Activated naive CD8-positive, alpha-beta T cell treated with anti-CD3 and anti-CD28 coated beads, Interleukin-2, amount 50 U/mL, for 24 hours (primary cell): Measurements from ENCODE around the gene RRP15.
A peak's percentile ranks its signal among the peaks of the same experiment; 100 is the strongest.

ENCODE experiments used
- ATAC-seq: fragments of 150-1000 bp; cut with Tn5 transposase; one replicate; pipeline ENCODE4 v1.10.0; 2021
- DNase-seq: peaks from one replicate; pipeline ENCODE4 v3.0.0; 2021
- H3K27ac Mint-ChIP-seq: one replicate; pipeline ENCODE4 v1.8.0; 2021; ENCODE audit warnings: mild to moderate bottlenecking, mixed read lengths
- H3K27me3 Mint-ChIP-seq: one replicate; pipeline ENCODE4 v1.8.0; 2021; ENCODE audit warnings: mixed read lengths
- H3K36me3 Mint-ChIP-seq: one replicate; pipeline ENCODE4 v1.8.0; 2021; ENCODE audit warnings: low read depth, mixed read lengths
- H3K4me1 Mint-ChIP-seq: one replicate; pipeline ENCODE4 v1.8.0; 2021; ENCODE audit warnings: mixed read lengths
- H3K4me3 Mint-ChIP-seq: one replicate; pipeline ENCODE4 v1.8.0; 2021; ENCODE audit warnings: mild to moderate bottlenecking, moderate library complexity, mixed read lengths
- H3K9me3 Mint-ChIP-seq: one replicate; pipeline ENCODE4 v1.8.0; 2021; ENCODE audit warnings: mixed read lengths

The RRP15 gene

DNA sequence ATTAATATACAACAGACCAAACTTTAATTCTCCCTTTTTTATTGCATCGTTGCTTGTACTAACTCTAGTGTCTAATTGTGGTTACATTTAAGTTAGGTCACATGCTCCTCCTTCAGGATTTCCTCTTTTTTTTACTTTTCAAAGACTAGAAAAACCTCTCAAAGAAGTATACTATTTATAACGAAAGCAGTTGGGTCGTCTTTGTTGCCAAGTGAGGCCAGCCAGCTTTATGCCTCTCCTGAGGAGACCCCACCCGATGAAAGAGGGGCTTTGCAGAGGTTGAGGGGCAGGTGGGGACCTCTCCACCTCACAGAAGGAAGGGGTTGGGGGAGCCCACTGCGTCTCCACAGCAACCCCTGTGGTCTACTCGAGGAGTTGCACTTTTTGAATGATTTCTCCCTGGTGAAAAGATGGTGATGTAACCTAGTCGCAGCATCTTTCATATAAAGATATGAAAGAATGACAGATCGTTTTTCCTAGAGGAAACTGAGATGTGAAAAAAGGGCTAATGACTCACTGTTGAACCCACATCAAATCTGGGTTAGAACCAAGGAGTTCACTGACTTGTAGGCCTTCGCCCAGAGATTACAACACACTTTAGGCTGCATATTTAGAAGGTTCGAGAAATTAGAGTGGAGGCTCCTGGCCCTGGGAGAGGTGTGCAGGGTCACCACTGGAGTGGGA lies 66.4 kb downstream of the RRP15 start:
- peaks cover 31% of the 10 kb centered on the region for H3K4me1 Mint-ChIP-seq
- DNase-seq (peak; percentile 12), ATAC-seq (peak; percentile 84)
- no peaks in the 10 kb centered on the region for H3K9me3 Mint-ChIP-seq
- H3K36me3 Mint-ChIP-seq, result no peaks in the 10 kb centered on the region
- H3K27me3 Mint-ChIP-seq, result peaks cover 50% of the 10 kb centered on the region
- H3K4me3 Mint-ChIP-seq, result peak overlapping the region; percentile 65
- H3K27ac Mint-ChIP-seq, result peak overlapping the region; percentile 41

- no peak overlapping the region for H3K4me3 Mint-ChIP-seq
- H3K36me3 Mint-ChIP-seq, result no peaks in the 10 kb centered on the region
- no peak overlapping the region for H3K27ac Mint-ChIP-seq
- H3K4me1 Mint-ChIP-seq, result peaks cover 26% of the 10 kb centered on the region
- ATAC-seq (peak; percentile 27), DNase-seq (no peak)
- H3K27me3 Mint-ChIP-seq, result peaks cover 46% of the 10 kb centered on the region
- no peaks in the 10 kb centered on the region for H3K9me3 Mint-ChIP-seq
Observed at GRCh38 chr1:218352075-218352438, 67.0 kb downstream of the RRP15 start.

DNA sequence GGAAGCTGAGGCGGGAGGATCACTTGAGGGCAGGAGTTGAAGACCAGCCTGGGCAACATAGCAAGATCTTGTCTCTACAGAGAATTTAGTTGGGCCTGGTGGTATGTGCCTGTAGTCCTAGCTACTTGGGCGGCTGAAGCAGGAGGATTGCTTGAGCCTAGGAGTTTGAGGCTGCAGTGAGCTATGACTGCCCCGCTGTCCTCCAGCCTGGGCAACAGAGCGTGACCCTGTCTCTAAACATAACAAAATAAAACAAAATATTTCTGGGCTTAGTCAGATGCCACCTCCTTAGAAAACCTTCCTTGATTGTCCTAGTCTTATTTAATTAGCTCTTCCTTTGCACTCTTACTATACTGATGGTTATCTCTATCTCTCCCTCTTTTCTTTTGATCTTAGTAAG lies 68.6 kb downstream of the RRP15 start:
- Mint-ChIP-seq H3K36me3 (no peaks in the 10 kb centered on the region), H3K27ac (no peak overlapping the region), H3K27me3 (peaks cover 33% of the 10 kb centered on the region), H3K4me3 (no peak overlapping the region), H3K9me3 (no peaks in the 10 kb centered on the region), H3K4me1 (peaks cover 20% of the 10 kb centered on the region)
- ATAC-seq, result no peak
- no peak for DNase-seq

DNA sequence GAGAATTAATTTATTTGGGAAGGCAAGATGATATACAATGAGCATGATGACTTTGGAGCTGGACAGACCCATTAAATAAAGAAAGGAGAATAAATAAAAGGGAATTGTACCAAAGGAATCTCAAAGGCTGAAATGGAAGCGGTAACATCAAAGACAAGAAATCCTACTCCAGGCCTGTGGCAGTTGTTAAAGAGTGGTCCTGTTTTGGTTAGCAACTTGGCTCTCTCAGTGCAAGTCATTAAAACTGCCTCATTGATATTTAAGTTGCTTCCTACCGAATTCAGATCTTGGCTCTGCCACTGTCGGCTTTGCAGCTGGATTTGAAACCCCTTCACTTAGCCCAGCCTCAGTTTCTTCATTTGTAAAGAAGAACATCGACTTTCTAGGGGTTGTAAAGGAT lies 70.2 kb downstream of the RRP15 start:
- no peak overlapping the region for H3K4me3 Mint-ChIP-seq
- no peaks in the 10 kb centered on the region for H3K36me3 Mint-ChIP-seq
- peaks cover 20% of the 10 kb centered on the region for H3K27me3 Mint-ChIP-seq
- no peak overlapping the region for H3K27ac Mint-ChIP-seq
- peaks cover 17% of the 10 kb centered on the region for H3K4me1 Mint-ChIP-seq
- no peaks in the 10 kb centered on the region for H3K9me3 Mint-ChIP-seq
- DNase-seq (no peak), ATAC-seq (no peak)

DNA sequence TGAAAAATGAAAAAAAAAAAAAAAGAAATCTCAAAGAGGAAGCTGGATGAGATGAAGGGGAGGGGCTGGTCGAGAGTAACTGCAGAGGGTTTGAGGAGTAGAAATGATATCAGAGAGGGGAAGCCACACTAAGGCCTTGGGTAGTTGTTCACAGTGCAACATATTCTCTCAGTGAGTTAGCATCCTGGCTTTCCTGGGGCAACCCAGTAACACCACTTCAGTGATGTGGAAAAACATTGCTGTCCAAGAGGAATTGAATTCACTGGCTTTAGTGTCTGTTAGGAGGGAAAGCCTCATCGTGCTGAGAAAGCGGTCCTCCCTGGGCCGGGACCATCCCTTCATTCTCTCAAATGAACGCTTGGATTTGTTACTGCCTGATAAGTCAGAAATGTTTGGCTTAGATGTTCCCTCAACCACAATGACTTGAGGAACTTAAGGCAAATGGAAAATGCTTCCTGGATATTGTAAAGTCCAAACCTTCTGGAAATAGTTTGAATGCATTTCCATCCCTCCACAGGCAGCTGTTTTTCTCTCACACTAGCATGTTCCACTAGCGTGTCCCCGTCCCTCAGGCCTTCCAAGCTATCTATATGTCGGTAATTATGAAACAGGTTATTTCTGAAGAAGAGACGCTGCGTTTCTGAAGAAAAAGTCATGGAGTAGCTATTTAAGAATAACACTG lies 72.3 kb downstream of the RRP15 start:
- H3K36me3 Mint-ChIP-seq, result no peaks in the 10 kb centered on the region
- ATAC-seq, result no peak
- no peak for DNase-seq
- peaks cover 16% of the 10 kb centered on the region for H3K27me3 Mint-ChIP-seq
- H3K4me3 Mint-ChIP-seq, result no peak overlapping the region
- H3K27ac Mint-ChIP-seq, result no peak overlapping the region
- peaks cover 3% of the 10 kb centered on the region for H3K4me1 Mint-ChIP-seq
- H3K9me3 Mint-ChIP-seq, result no peaks in the 10 kb centered on the region

GRCh38 chr1:218357893-218358232 lies 72.8 kb downstream of the RRP15 start:
- no peaks in the 10 kb centered on the region for H3K4me1 Mint-ChIP-seq
- H3K4me3 Mint-ChIP-seq, result no peak overlapping the region
- H3K27me3 Mint-ChIP-seq, result peaks cover 16% of the 10 kb centered on the region
- DNase-seq (no peak), ATAC-seq (no peak)
- no peaks in the 10 kb centered on the region for H3K36me3 Mint-ChIP-seq
- no peaks in the 10 kb centered on the region for H3K9me3 Mint-ChIP-seq
- H3K27ac Mint-ChIP-seq, result no peak overlapping the region

DNA sequence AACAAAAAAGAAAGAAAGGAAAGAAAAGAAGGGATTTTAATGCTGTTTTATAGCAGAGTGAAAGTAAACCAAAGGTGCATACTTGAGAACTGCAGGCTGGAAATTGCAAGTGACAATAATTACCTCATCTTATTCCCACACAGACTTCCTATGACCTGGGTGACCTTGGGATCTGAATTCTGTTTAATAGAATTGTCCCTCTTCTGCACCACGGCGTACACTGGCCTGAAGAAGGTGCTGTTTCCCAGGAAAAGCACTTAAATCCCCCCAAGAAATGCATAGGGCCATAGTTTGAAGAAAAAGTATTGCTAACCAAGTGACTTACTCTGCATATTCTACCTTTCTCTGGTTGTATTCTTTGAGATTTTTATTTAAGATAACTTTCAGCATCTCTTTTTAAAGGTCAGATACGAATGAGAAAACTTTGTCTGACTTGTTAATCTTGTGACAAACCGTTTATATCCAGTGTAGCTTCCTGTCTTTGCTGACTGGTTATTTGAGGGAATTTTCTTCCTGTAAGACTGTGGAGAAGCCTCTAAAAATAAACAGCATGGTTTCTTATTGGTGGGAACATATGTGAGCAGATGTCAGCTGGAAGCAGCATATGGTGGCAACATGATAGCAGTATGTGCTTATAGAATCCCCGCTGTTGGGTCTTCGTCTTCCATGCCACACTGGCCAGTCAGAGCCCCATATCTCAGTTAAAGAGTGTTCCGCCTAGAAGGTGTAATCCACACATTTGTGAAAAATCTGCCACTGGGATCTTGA lies 76.4 kb downstream of the RRP15 start:
- Mint-ChIP-seq H3K4me1 (no peaks in the 10 kb centered on the region), H3K27me3 (peaks cover 6% of the 10 kb centered on the region), H3K9me3 (no peaks in the 10 kb centered on the region), H3K36me3 (no peaks in the 10 kb centered on the region), H3K4me3 (no peak overlapping the region), H3K27ac (no peak overlapping the region)
- ATAC-seq (no peak), DNase-seq (no peak)

DNA sequence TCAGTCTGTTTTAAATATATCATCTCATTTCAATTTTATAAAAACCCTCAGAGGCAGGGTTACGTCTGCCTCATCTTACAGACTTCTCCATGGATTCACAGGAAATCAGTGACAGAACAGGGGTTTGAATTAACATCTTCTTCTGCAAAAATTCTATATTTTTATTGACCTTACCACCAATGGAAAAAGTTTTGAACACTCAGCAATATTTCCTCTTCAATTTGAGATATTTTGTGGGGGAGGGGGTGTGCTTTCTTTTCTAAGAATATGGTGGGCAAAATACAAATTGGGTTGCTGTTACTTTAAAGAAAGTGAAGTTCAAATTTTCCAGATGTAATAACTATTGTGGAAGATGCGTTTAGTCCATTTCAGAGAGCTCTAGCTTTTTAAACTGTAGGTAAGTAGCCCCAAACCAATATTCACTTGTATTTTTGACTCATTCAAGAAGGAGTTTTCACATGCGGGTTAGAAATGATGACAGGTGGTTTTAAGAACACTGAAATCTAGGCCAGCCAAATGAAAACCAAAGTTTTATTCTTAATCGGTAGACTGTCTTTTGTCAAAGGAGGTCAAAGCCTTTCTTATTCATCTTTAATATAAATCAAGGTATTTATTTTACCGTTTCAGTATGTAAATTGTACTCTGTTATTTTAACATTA lies 77.5 kb downstream of the RRP15 start:
- no peaks in the 10 kb centered on the region for H3K36me3 Mint-ChIP-seq
- no peaks in the 10 kb centered on the region for H3K9me3 Mint-ChIP-seq
- DNase-seq, result no peak
- H3K4me1 Mint-ChIP-seq, result no peaks in the 10 kb centered on the region
- peaks cover 4% of the 10 kb centered on the region for H3K27me3 Mint-ChIP-seq
- H3K27ac Mint-ChIP-seq, result no peak overlapping the region
- H3K4me3 Mint-ChIP-seq, result no peak overlapping the region
- no peak for ATAC-seq

GRCh38 chr1:218363141-218363540 lies 78.0 kb downstream of the RRP15 start:
- Mint-ChIP-seq H3K27ac (no peak overlapping the region), H3K4me1 (no peaks in the 10 kb centered on the region), H3K4me3 (no peak overlapping the region), H3K36me3 (no peaks in the 10 kb centered on the region), H3K9me3 (no peaks in the 10 kb centered on the region), H3K27me3 (peaks cover 4% of the 10 kb centered on the region)
- no peak for DNase-seq
- ATAC-seq, result no peak

DNA sequence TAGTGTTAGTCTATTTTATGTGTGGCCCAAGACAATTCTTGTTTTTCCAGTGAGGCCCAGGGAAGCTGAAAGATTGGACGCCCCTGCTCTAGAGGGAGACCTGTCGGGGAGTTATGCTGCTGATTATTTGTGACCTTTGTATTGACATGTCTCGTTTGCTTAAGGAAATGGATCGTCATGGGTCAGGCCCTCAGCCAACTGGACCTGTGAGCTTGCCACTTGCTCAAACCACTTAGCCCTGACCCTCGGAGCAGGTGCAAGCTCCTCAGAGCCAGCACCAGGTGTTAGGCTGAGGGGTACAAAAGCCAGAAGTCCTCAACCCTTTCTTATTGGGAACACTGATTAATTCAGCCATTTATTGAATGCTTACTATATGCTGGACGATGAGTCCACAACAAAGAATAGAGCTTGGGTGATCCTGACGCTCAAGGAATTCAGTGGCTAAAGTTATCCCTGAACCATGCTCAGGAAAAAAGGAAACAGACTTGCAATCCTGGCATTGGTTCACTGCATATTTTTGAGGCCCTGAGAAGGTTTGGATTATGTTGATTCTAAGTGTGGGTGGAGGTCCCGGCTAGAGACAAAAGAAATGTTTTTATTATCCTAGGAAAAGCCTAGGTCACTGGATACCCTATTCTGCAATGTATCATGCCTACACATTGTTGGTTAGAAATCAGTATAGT lies 79.1 kb downstream of the RRP15 start:
- Mint-ChIP-seq H3K9me3 (no peaks in the 10 kb centered on the region), H3K27ac (no peak overlapping the region), H3K4me1 (no peaks in the 10 kb centered on the region), H3K4me3 (no peak overlapping the region), H3K36me3 (no peaks in the 10 kb centered on the region), H3K27me3 (peaks cover 4% of the 10 kb centered on the region)
- DNase-seq, result no peak
- ATAC-seq, result no peak

DNA sequence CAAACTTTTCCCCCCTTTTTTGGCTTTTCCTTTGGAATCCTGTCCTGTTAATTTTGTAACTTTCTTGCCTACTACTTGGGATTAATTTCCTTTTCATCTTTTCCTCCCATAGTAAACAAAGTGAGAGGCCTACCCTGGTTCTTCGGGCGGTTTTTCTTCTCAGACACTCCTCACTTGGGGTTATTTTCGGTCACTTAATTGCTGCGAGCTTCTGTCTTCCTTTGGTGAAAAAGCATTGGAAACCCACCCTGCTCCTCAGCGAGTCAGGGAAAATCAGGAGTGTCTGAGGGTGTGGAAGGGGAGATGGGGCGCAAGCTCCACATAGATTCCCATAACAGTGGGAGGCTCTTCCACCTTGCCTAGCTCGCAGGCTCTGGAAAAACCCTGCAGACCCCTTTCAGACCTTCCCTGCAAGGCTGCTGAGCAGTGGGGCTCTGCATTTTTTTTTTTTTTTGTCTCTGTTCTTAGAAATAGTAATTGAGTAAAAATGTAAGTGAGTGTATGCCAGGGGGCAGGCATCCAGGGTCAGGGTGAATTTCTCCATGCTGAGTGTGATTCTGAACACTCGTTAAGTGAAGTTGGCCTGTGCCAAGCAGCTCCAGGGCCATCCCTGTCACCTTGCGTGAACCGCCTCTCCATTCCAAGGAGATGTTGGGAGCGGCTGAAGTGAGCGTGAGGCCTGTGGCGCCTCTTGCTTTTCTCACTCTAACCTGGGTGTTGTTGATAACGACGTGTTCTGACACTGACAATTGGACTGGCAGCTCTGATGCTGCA lies 80.3 kb downstream of the RRP15 start:
- no peaks in the 10 kb centered on the region for H3K9me3 Mint-ChIP-seq

GRCh38 chr1:218366322-218367052 lies 81.4 kb downstream of the RRP15 start:
- H3K27ac Mint-ChIP-seq, result no peak overlapping the region
- H3K9me3 Mint-ChIP-seq, result no peaks in the 10 kb centered on the region
- H3K36me3 Mint-ChIP-seq, result no peaks in the 10 kb centered on the region
- ATAC-seq (no peak), DNase-seq (no peak)
- H3K4me1 Mint-ChIP-seq, result peaks cover 5% of the 10 kb centered on the region
- no peak overlapping the region for H3K4me3 Mint-ChIP-seq
- peaks cover 5% of the 10 kb centered on the region for H3K27me3 Mint-ChIP-seq

More for the DNA sequence above, 80.3 kb downstream of the RRP15 start:
- Mint-ChIP-seq H3K36me3 (no peaks in the 10 kb centered on the region), H3K27me3 (peaks cover 4% of the 10 kb centered on the region), H3K27ac (no peak overlapping the region), H3K4me1 (peaks cover 5% of the 10 kb centered on the region), H3K4me3 (no peak overlapping the region)
- DNase-seq (no peak), ATAC-seq (no peak)

- Mint-ChIP-seq H3K27me3 (peaks cover 7% of the 10 kb centered on the region), H3K36me3 (no peaks in the 10 kb centered on the region), H3K4me3 (no peak overlapping the region), H3K27ac (no peak overlapping the region), H3K9me3 (no peaks in the 10 kb centered on the region), H3K4me1 (peaks cover 5% of the 10 kb centered on the region)
- ATAC-seq (no peak), DNase-seq (no peak)
Observed at GRCh38 chr1:218367118-218367517, 82.0 kb downstream of the RRP15 start.
